Stimulated activated CD8-positive, alpha-beta memory T cell treated with anti-CD3 and anti-CD28 coated beads, Interleukin-7, amount 100 ng/mL, for 4 hours (primary cell): ENCODE measurements around the gene CD93.

Source experiments
- DNase-seq, 2 donors: peaks; one replicate each; pipeline ENCODE4 v3.0.0-alpha.2; 2020; ENCODE audit warnings: low read depth in 2 of 2

The CD93 gene

DNA sequence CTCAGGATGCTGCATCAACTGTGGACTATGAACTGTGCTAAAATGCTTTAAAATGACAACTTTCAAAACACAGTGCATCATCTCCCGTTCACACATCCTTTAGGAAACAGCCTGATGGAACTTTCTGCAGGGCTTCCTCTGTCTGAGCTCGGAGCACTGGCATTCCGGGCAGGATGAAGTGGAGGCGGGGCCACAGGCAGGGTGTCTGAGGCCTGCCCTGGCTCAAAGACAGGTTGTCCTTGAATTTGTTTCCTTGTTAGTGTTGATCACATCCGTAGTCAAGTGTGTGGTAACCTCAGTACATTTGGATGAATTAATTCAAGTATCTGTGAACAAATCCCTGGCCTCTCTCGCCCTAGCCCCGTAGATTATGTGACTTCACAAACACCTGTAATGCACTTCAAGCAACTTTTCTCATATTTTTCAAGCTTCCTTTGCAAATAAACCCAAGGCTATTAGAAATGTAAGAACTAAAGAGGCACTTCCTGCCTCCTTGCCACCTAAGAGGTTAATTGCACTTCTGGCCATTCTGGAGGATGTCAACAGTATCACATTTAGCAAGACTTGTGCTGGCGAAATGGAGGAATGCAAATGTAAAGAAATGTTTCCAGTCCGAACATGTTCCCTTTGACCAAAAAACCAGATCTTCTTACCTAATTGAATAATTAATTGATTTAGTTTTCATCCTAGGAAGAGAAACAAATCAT lies 3.1 kb downstream of the CD93 start:
- DNase-seq: no peak

GRCh38 chr20:23081263-23081819 lies 4.8 kb downstream of the CD93 start:
- no peak for DNase-seq

DNA sequence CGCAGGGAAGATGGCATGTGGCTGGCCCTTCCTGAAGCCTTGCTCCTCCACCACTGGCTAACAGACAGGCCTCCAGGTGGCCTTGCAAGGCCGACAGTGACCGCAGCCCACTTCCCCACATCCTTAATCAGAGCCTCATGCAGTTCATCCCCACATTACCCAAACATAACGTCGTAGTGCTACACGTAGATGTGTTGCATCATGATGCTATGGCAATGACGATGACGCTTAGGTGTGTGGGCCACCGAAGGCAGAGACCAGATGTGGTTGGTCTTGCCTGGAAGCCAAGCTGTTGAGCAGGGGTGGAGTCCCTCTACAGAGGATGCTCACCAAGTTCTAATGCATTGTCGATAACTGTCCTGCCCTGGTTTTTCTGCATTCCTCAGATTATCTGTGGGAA lies 5.6 kb downstream of the CD93 start:
- no peak for DNase-seq

DNA sequence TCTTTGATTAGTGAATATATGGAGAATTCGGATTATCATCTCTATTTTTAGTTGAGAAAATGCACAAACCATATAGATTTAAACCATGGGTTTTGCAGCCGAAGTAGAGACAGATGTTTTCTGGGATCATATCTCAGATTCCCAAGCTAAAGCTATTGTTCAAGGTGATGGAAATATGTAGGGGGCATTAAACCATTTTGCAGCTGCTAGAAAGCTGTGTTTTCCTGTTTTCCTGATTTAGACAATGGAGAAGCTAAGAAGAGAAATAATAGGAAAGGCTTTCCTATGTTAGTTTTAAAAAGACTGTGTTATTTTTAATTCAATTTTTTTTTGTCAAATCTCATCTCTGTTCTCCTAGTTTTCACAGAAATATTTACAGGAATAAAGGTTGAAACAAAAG lies 6.2 kb downstream of the CD93 start:
- DNase-seq: no peak

DNA sequence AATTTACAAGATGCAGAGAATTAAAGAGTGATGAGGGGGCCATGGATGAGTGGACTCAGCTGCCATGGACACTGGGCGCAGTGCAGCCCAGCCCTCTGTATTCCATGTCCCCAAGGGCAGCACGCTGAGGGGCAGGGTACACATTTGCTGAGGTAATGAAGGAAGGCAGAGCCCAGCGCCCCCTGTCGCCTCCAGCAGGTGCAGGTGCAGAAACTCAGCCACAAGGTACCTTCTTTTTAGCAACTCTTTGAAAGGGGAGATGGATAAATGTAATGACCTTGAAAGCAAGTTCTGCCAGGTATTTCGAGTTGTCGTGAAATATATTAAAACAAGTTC lies 7.1 kb downstream of the CD93 start:
- no peak for DNase-seq

DNA sequence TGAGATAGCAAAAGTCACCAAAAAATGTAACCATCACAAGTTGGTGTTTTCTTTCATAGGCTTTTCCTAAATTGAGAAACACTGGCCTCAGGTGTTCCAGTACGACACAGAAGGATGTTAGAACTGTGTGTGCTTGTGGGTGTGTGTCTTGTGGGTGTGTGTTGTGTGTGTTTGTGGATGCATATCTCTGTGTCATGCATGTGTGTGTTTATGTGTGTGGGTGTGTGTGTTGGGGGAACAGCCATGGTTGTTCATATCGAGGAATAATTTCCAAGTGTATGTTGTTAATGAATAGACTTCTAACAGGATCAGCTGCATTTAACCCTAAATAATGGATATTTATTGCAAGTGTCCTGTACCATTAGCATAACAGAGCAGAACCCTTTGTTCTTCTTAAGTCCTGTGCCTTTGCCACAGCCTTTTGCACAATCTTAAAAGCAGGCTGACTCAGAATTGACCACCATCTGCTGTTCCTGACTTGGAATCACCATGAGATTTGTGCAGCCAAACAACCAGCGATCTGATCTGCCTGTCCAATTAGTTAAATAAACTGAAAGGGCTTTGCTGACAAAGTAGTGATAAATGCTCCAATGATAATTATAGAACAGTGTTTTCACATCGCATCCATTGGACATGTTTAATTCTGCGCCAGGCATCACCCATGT lies 7.6 kb downstream of the CD93 start:
- no peak for DNase-seq

DNA sequence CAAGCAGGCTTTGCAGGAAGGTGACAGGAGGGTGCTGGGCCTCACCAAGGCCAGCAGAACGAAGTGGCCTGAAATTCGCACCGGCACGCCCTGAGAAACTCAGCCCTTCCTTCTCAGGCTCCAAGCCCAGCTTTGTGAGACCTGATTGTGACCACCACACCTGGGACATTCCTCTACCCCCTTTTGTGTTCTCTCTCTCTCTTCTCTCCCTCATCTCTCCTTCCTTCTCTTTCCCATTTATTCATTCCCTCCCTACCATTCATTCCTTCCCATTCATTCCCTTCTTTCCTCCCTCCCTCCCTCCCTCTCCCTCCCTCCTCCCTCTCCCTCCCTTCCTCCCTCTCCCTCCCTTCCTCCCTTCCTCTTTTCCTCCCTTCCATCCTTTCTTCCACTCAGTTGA lies 8.8 kb downstream of the CD93 start:
- no peak for DNase-seq

DNA sequence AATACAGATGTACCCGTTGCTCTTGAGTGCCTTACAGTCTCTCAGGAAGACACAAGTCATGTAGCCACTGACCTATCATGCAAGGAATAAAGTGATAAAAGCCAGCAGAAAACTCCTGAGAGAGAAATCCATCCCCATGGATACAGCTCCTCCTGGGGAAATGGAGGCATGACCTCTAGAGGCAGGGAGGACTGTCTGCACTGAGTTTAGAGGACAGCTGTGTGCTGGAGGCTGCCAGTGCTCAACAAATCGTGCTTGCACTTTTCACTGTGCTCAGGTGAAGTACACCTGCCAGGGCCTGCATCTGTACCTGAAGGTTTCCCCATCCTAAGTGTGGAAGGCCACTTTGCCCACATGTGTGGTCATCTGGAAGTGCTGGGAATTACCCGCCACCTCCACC lies 12.1 kb downstream of the CD93 start:
- DNase-seq: no peak

GRCh38 chr20:23072892-23073586 lies 13.1 kb downstream of the CD93 start:
- no peak for DNase-seq

GRCh38 chr20:23071996-23072395 lies 14.1 kb downstream of the CD93 start:
- DNase-seq: no peak

- no peak for DNase-seq
Observed at GRCh38 chr20:23071398-23071797, 14.7 kb downstream of the CD93 start.

GRCh38 chr20:23069108-23069507 lies 17.0 kb downstream of the CD93 start:
- no peak for DNase-seq

GRCh38 chr20:23068283-23068682 lies 17.8 kb downstream of the CD93 start:
- DNase-seq: no peak

DNA sequence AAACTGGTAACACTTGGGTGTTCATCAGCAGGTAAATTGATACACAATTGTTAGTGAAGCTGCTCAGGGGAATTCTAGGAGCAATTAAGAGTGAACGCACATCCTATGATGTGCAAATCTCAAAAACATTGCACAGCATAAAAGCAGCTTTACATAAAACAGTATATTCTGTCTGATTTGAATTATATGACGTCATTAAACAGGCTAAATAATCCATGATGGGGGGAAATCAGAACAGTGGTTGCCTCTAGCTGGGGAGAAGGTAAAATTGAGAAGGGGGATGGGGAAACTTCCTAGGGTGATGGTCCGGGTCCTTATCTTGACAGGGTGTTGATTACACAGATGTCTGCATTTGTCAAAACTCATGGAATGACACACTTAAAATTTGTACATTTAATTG lies 19.4 kb downstream of the CD93 start:
- DNase-seq: no peak

DNA sequence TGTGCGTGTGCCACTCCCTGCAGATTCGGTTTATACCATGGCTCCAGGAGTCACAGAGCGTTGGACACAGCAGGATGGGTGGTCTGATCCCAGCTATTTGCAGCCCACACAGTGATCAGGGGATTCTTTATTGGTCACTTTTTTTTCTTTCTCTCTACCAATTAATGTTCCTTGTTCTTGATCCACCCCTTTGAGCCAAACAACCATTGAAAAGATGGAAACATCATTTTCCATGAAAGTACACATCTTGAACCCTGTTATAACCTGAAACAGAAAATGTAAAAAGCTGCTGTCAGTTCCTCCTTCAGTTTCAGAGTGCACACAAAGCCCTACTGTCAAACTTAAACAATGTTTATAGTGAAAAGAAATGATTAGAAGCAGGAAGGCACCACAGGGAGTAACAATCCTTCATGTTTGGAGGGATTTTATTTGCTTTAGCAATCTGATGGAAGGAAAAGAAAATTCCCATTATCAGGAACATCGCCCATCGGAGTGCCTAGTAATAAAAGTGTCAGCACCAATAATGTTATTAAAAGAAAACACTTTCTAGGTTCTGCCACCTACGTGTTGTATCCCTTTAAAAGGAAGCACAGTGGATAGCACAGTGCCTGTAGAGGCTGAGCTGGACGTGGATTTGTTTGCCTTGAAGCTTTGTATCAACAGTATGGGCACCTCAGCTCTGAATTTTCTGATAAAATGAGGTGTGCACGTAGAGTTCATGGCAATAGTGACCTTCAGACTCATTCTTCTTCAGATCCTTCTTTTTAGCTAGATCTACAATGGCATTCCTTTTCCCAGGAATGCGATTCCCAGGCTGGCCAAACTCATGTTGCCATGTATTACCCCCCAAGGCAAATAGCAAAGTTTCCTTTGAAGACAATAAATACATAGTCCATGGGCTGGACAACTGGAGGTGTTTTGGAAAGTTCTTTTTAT lies 20.6 kb downstream of the CD93 start:
- no peak for DNase-seq

DNA sequence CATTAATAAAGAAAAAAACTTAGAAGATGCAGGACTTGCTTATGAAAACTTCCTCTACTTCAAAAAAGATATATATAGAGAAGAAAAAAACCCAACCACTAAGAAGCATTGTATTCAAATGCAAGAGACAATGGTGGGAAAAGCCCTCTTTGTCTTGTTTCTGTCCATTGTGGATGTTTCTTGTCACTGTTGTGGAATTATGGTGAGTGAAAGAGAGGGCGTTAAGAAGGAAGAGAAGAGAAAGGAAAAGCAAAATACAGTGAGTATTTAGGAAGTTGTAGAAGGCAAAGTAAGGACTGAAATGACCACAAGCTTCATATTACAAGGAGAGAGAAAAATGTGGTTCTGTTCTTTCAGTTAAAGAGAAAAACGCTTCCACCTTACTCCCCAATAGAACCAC lies 22.5 kb downstream of the CD93 start:
- DNase-seq: no peak

- DNase-seq: no peak
Observed at GRCh38 chr20:23063168-23063567, 23.0 kb downstream of the CD93 start.

GRCh38 chr20:23062632-23063031 lies 23.5 kb downstream of the CD93 start:
- no peak for DNase-seq

DNA sequence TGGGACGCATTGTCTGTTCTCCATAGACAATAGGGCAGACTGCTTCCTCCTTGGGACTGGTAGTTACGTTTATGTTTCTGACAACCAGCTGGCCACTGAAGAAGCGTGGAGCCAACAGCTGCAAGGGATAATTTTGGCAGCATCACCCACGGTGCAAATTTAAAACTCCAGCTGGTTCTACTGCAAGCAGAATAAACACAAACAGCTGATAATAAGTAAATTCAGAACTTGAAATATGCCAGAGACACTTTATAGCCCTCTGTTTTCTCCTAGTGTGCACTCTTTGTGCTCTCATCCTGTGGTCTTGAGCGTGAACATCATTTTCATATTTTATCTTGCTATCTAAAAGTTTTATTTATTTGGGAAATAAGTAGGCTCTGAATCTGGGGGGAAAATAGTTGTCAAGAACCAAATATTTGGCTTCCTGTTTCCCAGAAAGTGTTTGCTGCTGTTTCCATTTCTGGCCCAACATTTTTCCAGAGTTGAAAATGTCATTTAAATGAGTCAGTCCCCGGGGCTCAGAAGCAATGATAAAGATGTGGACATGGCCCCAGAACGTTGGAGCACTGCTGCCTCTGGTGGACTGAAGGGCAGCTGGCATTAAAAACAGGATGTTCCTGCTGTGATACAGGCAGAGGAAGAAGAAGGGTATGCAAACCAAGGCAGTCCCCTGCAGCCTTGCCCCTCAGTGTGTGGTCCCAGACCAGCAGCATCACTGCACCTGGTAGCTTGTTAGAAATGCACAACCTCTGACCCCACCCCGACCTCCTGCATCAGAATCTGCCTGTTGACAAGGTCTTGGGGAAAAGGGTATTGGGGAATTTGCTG lies 24.2 kb downstream of the CD93 start:
- no peak for DNase-seq

GRCh38 chr20:23061262-23061661 lies 24.9 kb downstream of the CD93 start:
- DNase-seq: no peak

DNA sequence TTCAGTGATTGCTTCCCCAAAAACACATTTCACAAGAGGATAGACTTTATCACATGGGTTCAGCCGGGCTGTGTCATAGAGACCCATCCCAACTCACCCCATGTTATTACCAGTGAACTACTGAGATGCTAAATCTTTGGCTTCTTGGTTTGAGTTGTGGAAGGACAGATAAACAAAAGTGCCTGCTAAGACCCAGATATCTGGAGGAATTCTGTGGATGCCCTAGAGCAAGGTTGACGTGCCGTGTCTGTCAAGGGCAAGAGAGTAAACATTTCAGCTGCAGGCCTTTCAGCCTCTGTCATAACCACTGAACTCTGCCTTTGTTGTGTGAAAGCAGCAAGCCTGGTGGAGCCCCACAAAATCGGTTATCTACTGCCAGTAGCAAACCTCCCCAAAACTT lies 25.5 kb downstream of the CD93 start:
- no peak for DNase-seq
